Omental fat pad (tissue), 4 donors: ENCODE measurements around the gene NMT2. TPM values are rescaled to one million over a fixed set of nuclear protein-coding genes. Genes with fewer than 3 reads are reported as not detected.

ENCODE experiments used
- ATAC-seq: fragments of 150-250 bp; one replicate; pipeline ENCODE4 v1.9.1; 2016; ENCODE audit warnings: mild to moderate bottlenecking, moderate library complexity; ENCODE audit not compliant: low FRiP score
- DNase-seq: peaks from one replicate; pipeline ENCODE4 v3.0.0-alpha.2; 2019; ENCODE audit warnings: low spot score
- small RNA-seq: library from RNA; depleted of rRNA; stranded (forward); fragments of <200 nt; gene quantifications from one replicate; pipeline ENCODE3, GENCODE V24; 2016
- total RNA-seq, 4 donors: library from RNA; depleted of rRNA; stranded (reverse); fragments of >200 nt; gene quantifications; one replicate each; pipeline ENCODE4 v1.1.0, GENCODE V29; 2016
- TF ChIP-seq, protein P1 (sequence below), 3 donors: fragments of 450-650 bp; IDR thresholded peaks; one replicate each; pipeline ENCODE4 v1.5.1; 2016 to 2017; ENCODE audit warnings: antibody characterized with exemption in 3 of 3, mild to moderate bottlenecking in 3 of 3, moderate library complexity in 2 of 3

Gene NMT2
- total RNA-seq, 4 donors from 2014 or later = 25.1 to 96.4 (median 72.8) TPM

DNA sequence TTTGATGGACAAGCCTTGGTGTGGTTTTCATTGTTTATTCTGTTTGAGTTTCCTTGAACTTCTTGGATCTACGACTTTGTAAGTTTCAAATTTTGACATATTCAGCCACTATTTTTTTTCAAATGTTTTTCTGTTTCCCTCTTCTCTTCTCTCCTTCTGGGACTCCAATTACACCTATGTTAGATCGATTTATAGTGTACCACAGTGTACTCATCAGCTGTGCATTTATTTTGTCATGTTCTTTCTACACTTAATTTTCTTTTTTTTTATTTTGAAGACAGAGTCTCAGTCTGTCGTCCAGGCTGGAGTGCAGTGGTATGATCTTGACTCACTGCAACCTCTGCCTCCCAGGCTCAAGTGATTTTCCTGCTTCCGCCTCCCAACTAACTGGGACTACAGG is 108.6 kb downstream of the NMT2 start:
- no peak for ATAC-seq
- TF ChIP-seq, protein P1, sequence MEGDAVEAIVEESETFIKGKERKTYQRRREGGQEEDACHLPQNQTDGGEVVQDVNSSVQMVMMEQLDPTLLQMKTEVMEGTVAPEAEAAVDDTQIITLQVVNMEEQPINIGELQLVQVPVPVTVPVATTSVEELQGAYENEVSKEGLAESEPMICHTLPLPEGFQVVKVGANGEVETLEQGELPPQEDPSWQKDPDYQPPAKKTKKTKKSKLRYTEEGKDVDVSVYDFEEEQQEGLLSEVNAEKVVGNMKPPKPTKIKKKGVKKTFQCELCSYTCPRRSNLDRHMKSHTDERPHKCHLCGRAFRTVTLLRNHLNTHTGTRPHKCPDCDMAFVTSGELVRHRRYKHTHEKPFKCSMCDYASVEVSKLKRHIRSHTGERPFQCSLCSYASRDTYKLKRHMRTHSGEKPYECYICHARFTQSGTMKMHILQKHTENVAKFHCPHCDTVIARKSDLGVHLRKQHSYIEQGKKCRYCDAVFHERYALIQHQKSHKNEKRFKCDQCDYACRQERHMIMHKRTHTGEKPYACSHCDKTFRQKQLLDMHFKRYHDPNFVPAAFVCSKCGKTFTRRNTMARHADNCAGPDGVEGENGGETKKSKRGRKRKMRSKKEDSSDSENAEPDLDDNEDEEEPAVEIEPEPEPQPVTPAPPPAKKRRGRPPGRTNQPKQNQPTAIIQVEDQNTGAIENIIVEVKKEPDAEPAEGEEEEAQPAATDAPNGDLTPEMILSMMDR (IDR thresholded peaks at IDR 0.05) = no peak
- DNase-seq = no peak

DNA sequence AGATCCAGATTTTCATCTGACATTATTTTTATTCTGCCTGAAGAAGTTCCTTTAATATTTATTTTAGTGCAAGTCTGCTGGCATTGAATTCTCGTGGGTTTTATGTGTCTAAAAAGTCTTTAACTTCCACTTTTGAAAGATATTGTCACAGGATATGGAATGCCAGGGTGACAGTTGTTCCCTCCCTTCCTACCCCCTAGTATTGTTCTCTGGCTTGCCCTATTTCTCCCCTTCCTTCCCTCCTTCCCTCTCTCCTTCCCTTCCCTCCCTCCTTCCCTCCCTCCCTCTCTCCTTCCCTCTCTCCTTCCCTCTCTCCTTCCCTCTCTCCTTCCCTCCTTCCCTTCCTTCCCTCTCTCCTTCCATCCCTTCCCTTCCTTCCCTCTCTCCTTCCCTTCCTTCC is 109.8 kb downstream of the NMT2 start:
- no peak for DNase-seq
- ATAC-seq = no peak
- TF ChIP-seq, protein P1 (IDR thresholded peaks at IDR 0.05) = no peak

Small RNA genes within 50 kb of the gene (small RNA-seq; reads per million reads assigned to genes)
- not detected for gene AL590365.1

Other genes with a start within 250 kb of the NMT2 start
- gene DCLRE1C, start 214.6 kb downstream of the NMT2 start, total RNA-seq = 10 to 100 TPM in 1 of 4 donors, 1 to 10 TPM in 3; 5.9 to 12.5 (median 7.1) TPM
- not detected for gene MEIG1, start 209.3 kb downstream of the NMT2 start, total RNA-seq
- 1 to 10 TPM in 3 of 4 donors, not detected in 1; 1.1 to 4.7 (median 4.0) TPM for gene OLAH, start 124.8 kb downstream of the NMT2 start, total RNA-seq
- gene ACBD7, start 79.9 kb downstream of the NMT2 start, total RNA-seq = under 1 TPM in 1 of 4 donors, not detected in 3; 0.48 TPM
- gene RPP38, start 71.3 kb downstream of the NMT2 start, total RNA-seq = 10 to 100 TPM in 3 of 4 donors, 1 to 10 TPM in 1; 9.4 to 15.4 (median 12.1) TPM
- gene FAM171A1, start 202.6 kb upstream of the NMT2 start, total RNA-seq = 10 to 100 TPM in 3 of 4 donors, 1 to 10 TPM in 1; 7.0 to 17.4 (median 15.2) TPM